CD4-positive, alpha-beta T cell treated with Interleukin-6 at 100 ng/mL for 8 hours (primary cell): ENCODE measurements around the gene KCNN3.
"Not testable (repeated sequence)": the region's sequence is repeated elsewhere in the genome, so short reads cannot be mapped to it uniquely, and the experiment has no call there.

ENCODE experiments used
- DNase-seq: peaks from one replicate; pipeline ENCODE4 v3.0.0-alpha.2; 2020; ENCODE audit warnings: mixed read lengths, low spot score

Gene KCNN3

DNA sequence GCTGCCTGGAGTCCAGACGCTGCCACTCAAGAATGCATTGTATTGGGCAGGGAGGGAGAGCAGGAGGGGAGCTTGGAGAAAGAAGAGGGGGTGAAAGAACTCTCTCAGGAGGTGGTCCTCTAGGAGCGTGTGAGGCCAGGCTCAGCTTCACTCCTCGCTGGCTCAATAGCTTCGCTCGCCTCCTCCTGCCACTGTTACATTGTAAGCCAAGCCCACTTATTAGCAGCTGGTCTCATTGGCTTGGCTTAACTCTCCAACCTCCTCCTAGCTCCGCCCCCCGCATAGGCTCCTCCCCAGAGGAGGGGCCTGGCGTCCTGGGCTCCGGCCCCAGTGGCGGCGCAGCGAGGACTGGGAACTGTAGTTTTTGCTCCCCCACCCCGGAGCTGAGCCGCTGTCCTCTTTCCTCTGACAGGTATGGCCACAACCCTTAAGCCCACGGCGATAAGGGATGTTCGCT, at the start of gene KCNN3:
KCNN3 (minus strand) TSS at position 167 of the 457 bp plus-strand sequence. CDS start 317 bp downstream, outside the sequence.
- DNase-seq, result peak; percentile 61

DNA sequence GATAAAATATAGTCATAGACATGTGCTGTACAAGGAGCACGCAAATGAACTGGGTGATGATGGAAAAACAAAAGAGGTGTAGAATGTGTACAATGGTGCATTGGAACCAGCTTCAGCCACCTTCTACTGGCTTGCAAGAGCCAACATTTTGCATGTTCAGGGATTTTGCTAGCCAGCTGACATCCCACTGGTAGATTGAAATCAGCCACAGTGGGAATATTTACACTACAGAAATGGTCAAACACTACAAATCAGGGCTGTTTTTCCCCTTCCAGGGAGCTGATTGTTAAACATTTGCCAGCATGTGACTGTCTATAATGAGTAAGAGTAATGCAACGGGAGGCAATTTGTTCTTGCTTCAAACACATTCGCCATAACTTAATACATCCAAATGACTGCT, 43.2 kb upstream of the KCNN3 start:
- DNase-seq, result no peak

DNA sequence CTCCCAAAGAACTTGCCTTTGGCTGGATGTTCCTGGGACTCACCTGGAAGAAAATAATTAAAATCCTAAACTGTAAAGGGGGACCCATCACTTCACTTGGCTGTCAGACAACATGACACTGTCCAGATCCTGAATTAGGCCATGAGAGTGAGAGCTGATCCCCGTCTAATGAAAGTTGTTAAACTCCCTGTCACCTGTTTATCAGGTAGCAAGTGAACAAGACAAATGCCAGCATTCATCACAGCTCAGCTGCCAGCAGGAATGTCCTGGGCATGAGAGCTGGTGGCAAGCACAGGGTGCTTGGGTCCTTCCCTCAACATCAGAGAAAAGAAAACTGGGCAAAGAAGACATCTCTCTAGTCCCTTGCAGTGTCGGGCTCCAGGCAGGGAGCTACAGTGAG, 42.7 kb upstream of the KCNN3 start:
- DNase-seq, result no peak

DNA sequence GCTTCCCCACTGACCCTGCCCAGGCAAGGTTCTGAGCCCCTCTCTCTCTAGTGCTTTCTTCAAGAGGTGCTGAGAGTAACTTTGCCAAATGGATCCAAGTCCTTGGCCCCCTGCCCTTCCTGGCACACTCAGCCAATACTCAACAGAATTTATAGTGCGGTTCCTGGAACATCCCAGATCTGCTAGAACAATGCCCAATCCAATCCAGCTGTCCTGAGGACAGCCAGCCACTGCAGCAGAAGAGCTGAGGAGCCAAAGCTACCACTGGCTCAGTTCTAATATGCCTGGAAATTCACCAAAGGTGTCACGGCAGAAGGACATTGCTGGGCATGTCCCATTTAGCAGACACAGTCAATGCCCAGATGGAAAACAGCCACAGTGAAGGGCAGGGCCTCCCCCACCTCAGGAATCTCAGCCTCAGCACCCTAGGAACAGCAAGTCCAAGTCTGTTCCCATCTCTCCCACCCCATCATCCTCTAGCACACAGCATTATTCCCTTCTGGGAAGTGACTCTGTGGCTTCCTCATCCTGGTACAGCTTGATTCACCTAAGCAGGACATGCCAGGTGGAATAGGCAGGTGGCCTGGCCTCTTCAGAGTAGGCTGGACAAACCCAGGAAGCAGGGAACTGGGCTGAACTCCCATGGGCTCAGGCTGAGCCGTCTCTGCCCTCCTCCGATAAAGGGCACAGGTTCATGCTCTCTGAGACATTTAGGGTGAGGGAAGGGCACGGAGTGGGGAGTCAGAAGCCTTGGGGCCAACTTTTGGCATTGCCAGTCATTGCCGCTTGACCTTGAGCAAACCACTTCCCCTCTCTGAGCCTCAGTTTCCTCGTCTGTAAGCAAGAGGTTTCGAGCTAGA, 41.8 kb upstream of the KCNN3 start:
- no peak for DNase-seq

DNA sequence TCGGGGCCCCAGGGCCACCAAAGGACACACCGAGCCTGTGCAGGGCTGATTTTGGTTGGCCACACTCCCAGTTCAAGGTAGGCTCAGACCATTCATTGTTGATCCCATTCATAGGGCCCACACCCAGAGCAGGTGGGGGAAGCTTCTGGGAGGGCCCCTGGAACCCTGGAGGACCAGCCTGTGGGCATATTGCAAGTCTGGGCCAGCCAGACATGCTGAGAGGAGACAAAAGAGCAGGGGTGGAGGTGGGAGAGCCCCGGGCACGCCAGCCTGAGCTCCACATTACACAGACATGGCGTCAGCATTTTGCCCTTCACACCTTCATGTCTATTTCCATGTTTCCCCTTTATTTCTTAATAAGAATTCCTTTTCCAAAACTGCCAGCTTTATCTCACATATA, 40.8 kb upstream of the KCNN3 start:
- DNase-seq, result no peak

DNA sequence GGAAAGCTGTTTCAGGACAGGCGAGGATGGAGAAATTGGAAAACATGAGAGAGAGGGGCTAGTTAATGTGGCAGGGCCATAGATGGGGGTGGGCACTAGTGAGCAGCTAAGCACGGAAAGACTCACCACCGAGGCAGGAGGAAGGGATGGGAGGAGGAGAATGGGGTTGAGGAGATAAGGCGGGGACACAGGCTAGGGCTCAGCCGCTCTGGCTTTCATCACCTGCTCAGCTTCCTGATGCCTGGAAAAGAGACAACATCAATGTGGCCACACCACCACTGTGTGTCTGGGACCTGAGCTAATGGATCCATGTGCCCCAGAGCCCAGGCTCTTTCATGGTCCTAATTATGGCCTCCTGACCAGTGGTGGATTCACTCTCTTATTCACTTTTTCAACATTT, 38.9 kb upstream of the KCNN3 start:
- DNase-seq, result no peak

DNA sequence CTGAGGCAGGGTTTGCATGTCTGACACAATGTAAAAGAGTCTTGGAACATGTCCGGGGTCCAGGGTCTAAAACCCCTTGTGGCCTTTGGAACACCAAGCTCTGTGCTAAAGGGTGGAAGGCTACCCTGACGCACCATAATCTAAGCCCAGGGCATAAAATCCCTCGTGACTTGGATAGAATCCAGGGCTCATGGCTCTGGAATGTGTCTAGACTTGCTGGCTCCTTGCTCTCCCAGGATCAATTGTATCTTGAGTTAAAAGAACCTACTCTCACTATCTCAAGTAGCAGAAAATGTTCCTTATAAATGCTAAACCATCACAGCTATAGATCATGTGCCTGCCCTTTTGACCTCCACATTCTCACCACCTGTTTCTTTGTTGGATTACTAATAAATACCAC, 38.0 kb upstream of the KCNN3 start:
- DNase-seq, result not testable (repeated sequence)

DNA sequence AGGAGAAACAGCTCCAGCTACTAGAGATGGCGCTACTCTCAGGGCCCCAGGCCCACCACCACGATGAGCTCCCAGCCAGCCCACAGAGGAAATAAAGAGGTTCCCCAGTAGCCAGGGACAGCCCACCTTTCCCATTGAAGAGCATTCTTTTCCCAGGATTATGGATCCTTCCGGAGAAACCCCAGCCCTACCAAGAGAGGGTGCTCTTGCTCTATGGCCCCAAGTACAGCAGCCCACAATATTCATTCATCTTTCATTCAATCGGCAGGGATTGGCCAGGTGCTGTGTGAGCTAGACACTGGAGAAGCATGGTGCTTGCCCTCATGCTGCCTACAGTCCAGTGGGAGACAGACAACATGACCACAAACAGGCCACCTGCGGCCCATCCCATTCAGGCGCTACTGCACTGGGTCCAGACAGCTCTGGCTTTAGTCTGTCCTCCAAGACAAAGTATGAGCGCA, 36.6 kb upstream of the KCNN3 start:
- no peak for DNase-seq

DNA sequence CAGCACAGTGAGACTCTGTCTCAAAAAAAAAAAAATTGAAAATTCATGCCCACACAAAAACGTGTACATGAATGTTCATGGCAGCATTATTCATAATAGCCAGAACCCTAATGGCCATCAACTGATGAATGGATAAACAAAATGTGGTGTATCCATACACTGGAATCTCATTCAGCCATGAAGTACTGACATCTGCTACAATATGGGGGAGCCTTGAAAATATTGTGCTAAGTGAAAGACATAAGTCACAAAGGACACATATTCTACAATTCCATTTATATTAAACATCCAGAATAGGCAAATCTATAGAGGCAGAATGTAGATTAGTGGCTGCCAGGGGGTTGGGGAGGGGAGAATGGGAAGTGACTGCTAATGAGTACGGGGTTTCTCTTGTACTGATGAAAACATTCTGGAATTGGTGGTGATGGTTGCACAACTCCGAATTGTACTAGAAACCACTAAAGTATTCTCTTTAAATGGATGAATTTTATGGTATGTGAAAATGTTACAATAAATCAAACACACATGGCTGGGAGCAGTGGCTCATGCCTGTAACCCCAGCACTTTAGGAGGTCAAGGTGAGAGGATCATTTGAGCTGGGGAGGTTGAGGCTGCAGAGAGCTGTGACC, 33.0 kb upstream of the KCNN3 start:
- DNase-seq, result no peak

DNA sequence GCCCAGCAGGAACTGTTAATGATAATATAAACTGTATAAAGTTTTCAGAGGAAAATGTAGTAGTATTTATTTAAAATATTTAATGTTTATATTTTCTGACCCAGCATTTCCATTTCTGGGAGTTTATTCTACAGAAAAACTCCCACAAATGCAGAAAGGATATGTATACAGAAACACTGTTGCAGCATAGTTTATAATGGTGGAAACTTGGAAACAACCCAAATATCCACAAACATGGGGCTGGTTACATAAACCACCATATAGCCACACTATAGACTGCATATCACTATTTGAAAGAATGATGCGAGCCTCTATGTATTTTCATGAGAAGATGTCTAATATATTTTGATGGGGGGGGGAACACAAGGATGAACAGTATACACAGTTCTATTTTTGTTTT, 31.5 kb upstream of the KCNN3 start:
- DNase-seq, result no peak

DNA sequence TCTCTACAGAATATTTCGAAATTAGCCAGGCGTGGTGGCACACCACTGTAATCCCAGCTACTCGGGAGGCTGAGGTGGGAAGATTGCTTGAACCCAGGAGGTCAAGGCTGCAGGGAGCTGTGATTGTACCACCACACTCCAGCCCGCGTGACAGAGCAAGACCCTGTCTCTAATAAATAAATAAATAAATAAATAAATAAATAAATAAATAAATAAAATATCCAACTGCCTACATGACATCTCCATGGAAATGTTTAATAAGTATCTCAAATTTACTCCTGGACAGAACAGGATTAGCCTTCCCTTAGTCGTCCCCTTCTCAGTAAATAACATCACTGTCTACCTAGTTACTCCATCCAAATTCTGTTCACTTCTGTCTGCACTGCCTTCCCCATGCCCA, 29.0 kb upstream of the KCNN3 start:
- DNase-seq, result no peak

DNA sequence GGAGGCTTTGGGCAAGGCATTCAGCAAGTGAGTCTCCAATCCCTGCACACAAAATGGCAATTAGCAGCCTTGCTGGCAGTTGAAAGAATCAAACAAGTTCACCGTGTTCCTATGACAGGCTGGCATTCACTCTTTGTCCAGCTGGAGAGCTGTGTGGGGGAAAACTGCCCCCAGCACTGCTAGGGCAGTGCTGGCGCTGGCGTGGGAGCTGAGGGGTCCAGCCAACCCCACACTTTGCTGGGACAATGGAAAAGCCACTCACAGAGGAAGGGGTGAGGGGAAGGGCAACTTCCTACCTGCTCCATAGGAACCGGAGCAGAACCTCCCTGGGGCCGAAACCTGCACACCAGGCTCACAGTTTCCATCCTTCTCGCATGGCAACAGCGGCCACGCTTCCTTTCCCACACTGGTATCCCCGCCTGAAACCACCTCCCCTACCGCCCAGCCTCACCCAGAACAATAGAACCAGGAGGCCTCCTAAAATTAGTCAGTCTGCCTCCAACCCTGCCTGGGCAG, 26.7 kb upstream of the KCNN3 start:
- DNase-seq, result no peak

DNA sequence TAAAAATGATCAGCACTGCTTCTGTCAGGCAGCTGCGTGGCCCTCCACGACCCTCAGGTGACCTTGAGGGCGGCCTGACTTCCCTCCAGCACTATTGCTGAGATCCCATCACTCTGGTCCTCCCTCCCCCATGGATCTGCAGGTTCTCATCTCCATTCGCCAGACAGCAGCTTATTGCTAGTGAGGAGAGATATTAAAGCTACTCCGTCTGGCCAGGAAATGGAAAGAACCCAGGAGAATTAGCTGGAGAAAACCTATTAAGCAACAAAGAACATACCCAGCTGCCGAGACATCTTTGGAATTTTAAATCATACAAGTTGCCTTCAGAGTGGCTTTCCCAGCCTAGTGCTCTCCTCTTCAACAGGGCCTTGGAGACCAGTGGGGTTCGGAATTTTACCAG, 25.7 kb upstream of the KCNN3 start:
- DNase-seq, result no peak

DNA sequence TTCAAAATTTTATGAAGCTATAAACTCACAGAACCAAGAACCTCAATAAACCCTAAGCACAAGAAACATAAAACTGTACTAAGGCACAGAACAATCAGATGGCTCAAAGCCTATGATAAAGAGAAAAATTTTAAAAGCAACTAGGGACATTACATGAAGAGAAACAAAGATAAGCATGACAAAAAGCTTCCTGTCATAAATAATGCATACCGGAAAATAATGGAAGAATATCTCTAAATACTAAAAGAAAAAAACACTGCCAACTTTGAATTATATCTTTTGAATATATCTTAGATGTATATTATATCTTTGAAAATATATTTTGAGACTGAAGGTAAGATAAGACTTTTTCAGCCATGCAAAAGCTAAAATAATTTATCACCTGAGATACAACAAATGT, 21.4 kb upstream of the KCNN3 start:
- no peak for DNase-seq

DNA sequence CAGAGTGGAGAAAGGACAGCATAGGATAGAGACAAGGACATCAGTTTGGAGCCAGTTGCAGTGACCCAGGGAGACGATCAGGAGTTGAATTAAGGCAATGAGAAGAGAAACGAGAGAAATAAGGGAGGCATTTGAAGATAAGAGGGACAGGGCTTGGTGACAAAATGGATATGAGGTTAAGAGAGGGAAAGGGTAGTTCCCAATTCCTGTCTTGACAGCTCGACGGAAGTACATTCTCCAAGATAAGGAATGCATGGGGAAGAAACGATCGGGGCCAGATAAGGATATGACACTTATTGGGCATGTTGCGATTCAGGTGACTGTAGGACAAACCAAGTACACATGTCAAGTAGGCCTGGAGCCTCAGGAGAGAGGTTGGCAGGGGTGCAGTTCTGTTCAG, 18.7 kb upstream of the KCNN3 start:
- no peak for DNase-seq

DNA sequence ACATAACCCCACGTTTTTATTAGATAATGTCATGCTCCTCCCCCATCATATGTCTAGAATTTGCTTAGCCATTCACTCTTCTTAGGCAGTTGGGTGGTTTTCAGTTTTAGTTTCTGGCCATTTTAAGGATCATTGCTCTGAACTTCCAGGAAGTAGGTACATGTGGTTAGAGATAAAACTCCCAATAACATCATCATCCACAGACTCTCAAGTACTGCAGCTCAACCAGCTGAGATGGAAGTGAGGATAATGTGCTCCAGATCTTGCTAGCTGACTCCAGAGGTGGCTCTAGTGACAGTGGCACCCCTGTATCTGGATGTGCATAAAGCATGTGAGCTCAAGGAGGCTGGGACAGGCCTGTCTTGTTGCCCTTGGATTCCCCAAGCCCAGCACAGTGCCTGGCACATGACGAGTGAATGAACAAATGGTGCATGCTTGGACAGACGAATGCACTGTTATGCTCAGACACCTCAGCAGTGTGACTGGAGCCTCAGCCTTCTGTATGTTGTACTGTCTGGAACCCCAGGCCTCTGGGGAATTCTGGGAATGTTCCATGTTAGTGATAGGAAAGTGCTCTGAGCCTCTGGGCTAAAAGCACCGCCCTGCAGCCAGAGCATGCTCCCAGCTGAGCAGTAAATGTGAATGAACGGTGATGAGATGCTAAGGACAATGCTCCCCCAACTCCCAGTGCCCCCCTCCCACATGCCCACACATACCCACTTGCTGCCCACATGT, 16.4 kb upstream of the KCNN3 start:
- no peak for DNase-seq

DNA sequence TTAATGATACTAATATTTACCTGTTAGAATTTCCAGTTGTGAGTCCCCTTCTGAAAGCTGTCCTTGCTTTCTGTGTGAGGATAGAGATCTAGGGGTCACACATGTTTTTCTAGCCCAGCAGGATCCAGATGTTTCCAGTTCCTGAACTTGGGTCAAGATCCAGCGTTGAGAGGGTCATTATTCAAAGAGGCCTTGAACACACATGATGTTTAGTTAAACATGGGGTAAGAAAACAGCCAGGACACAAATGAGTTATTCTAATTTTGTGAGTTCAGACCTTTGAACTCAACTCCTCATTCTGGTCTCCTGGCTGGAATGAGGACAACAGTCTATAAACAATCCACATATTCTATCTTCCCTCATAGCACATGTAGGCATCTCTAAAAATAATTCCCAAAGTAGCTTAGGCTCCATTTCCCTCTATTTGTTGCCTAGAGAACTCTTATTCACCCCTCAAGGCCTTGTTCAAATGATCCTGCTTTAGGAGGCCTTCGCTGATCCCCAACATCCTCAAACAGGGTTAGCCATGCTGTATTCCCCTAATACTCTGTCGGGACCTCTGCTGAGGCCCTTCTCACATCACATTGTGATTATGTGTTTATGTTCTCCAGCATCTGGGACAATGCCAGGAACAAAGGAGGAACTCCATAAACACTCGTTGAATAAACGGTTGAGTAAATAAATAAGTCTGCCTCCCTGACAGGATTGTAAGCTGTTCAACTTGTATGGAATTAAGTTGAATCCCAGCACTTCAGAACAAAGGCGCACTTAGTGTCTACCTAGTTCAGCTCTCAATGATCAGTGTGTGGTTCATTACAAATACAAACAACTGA, 15.0 kb upstream of the KCNN3 start:
- DNase-seq, result no peak

DNA sequence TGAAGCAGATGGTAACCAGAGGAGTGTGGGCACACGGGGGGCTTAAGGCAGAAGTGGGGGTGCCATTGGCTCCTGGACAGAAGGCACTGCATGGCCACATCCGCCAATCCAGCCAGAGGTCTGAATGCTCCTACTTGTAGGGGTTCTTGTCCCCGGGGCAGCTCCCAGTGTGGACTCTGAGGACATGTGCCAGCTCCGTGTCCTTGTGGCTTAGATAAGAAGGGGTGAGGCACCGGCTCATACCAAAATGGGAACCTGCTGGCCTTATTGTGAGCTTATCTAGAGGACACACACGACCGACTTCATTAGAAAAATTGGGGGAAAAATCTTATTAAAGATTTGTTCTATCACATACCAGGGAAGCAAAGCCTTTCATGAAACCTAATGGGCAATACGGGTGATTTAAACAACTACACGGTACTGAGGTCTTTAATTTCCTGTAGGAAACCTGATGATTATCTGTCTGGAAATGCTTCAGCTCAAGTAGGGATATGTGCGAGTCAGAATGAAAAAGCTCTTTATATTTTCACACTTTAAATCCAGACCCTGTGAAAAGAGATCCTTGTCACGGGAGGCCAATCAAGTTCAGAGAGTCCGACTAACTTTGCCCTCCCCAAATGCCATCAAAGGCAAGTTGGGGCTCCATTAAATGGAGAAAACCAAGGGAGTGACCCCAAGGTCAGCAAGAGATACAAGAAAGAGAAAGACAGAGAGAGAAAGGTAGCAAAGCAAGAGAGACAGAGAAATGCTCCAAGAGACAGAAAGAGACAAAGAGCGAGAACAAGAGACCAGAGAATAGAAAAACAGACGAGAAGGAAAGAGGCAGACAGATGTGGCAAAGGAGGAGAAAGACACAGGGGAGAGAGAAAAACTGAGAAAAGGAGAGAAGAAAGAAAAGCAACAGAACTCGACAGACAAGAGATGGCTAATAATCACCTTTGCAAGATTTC, 14.1 kb upstream of the KCNN3 start:
- DNase-seq, result no peak

DNA sequence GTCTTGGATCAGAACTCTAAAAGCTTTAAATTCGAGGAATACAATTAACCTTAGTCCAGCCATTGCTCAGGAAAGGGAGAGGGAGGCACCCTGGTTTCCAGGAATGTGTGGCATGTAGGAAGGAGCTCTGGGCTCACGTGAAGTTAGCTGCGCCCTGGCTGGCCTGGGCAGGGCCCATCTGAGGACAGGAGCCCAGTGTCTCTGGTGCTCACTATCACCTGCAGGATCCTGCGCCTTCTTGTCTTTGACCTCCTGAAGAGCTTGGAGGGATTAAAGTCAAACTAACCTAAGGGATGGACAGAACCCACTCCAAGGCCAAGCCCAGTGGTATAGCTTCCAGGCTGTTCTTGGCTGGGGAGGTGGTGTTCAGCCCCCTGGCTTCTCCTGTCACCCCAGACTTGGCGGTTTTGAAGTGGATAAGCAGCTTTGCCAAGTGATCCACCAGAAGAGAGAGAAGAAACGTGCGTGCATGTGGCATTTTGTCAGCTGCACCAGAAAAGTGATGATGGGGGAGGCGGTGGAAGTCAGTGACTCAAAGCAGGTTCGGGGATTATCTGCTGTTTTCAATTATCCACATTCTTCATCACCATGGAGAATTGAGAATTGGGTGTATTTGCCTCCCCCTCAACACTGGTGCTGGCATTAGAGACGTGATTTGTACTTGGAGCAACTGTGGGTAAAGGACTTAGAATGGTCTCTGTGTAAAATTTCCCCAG, 11.9 kb upstream of the KCNN3 start:
- DNase-seq, result no peak

DNA sequence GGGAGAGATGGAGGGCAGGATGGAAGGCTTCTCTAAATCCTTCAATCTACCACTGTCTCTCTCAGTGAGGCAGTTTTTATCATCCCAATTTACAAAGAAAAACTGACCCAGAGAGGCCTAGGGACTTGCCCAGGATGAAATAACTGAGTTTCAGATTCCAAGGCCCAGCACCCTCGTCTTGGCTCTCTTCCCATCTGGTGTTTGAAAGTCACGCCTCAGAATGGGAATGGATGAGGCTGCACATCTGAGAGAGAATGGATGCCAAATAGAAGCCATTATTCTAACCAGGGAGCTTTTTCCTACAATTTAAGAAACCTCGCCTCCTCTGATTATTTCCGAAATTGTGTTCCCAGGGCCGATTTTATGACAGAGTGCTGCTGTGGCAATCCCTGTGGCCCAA, 10.6 kb upstream of the KCNN3 start:
- DNase-seq, result no peak
